ENCODE measurements around the gene PDE8A. TPM values are rescaled to one million over a fixed set of nuclear protein-coding genes. Genes with fewer than 3 reads are reported as not detected.

PDE8A gene
- total and polyA plus RNA-seq, 2 of the 13 experiments (the other 11 are each of a cell fraction or from before 2014, with no cell fraction given): 26.3 to 48.5 TPM

DNA sequence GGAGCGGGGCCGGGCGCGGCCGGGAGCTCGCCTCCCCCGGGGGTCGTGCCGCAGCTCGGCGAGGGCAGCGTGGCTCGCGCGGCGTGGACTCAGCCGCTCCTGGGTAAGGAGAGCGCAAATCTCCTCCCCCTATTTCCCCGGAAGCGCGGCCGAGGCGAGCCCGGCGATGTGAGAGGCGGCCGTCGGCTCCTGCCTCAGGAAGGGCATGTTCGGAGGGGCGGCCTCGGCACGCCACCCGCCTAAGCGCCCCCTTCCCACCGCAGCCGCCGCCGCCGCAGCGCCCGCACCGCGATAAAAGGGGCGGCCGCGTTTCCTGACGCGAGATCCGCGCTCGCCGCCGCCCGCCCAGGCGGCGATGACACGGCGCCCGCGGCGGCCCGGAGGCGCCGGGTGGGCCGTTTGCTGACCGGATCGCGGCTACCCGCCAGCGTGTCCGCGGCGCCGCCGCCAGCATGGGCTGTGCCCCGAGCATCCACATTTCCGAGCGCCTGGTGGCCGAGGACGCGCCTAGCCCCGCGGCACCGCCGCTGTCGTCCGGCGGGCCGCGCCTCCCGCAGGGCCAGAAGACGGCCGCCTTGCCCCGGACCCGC, at the start of gene PDE8A (continued):
- TF ChIP-seq MYNN (CRISPR knock-in tag; IDR thresholded peaks at IDR 0.05; ENCODE audit: low read depth) (no peak), TCF12 (IDR thresholded peaks at IDR 0.05) (no peak), TCF12 (CRISPR knock-in tag; IDR thresholded peaks at IDR 0.05) (no peak), REPIN1 (CRISPR knock-in tag; IDR thresholded peaks at IDR 0.05; ENCODE audit: borderline replicate concordance, low read depth) (0 out of 2 replicates have a peak, but pooled peaks have one; percentile 34), POLR2G (IDR thresholded peaks at IDR 0.05; ENCODE audit: low read depth, low read length) (peak; percentile 46; the same call in 1 of the 2 replicates), EHMT2 (IDR thresholded peaks at IDR 0.05; ENCODE audit: borderline replicate concordance, low read depth, low read length) (no peak), RAD51 (IDR thresholded peaks at IDR 0.05; ENCODE audit: borderline replicate concordance) (no peak), SMARCE1 (IDR thresholded peaks at IDR 0.05; ENCODE audit: borderline replicate concordance) (no peak), ZNF790 (CRISPR knock-in tag; IDR thresholded peaks at IDR 0.05; ENCODE audit: borderline replicate concordance) (peak; percentile 12; the same call in 1 of the 2 replicates), ZFYVE20 (CRISPR knock-in tag; IDR thresholded peaks at IDR 0.05; ENCODE audit: borderline replicate concordance, low read depth) (0 out of 2 replicates have a peak, but pooled peaks have one; percentile 20), ZNF616 (CRISPR knock-in tag; IDR thresholded peaks at IDR 0.05; ENCODE audit: low read depth) (no peak), POLR2A (IDR thresholded peaks at IDR 0.05; ENCODE audit: insufficient read depth in 1 of 2, low read depth in 2 of 2, low read length in 2 of 2) (peak in 1 of 2 experiments; percentile 30; a peak in 2 of 4 replicates), MAZ (IDR thresholded peaks at IDR 0.05; ENCODE audit: borderline replicate concordance, low read depth, low read length) (no peak), MAZ (CRISPR knock-in tag; IDR thresholded peaks at IDR 0.05; ENCODE audit: low read depth) (peak; percentile 16; the same call in 1 of the 2 replicates), RBFOX2 (IDR thresholded peaks at IDR 0.05; ENCODE audit: low read depth, low read length) (peak; percentile 61), IRX3 (CRISPR knock-in tag; IDR thresholded peaks at IDR 0.05; ENCODE audit: borderline replicate concordance, low read depth) (0 out of 2 replicates have a peak, but pooled peaks have one; percentile 15), YY1 (IDR thresholded peaks at IDR 0.05; ENCODE audit: insufficient read depth, insufficient replicate concordance, low read depth, low read length) (peak; percentile 13)
- TF ChIP-seq, protein P1, sequence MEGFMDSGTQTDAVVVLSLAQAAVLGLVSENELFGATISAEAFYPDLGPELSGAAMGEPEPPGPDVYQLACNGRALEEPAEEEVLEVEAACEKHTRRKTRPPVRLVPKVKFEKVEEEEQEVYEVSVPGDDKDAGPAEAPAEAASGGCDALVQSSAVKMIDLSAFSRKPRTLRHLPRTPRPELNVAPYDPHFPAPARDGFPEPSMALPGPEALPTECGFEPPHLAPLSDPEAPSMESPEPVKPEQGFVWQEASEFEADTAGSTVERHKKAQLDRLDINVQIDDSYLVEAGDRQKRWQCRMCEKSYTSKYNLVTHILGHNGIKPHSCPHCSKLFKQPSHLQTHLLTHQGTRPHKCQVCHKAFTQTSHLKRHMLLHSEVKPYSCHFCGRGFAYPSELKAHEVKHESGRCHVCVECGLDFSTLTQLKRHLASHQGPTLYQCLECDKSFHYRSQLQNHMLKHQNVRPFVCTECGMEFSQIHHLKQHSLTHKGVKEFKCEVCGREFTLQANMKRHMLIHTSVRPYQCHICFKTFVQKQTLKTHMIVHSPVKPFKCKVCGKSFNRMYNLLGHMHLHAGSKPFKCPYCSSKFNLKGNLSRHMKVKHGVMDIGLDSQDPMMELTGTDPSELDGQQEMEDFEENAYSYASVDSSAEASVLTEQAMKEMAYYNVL (CRISPR knock-in tag; IDR thresholded peaks at IDR 0.05; ENCODE audit: borderline replicate concordance): no peak
- TF ChIP-seq, protein P2, sequence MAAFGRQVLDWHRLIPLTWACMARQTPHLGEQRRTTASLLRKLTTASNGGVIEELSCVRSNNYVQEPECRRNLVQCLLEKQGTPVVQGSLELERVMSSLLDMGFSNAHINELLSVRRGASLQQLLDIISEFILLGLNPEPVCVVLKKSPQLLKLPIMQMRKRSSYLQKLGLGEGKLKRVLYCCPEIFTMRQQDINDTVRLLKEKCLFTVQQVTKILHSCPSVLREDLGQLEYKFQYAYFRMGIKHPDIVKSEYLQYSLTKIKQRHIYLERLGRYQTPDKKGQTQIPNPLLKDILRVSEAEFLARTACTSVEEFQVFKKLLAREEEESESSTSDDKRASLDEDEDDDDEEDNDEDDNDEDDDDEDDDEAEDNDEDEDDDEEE (CRISPR knock-in tag; IDR thresholded peaks at IDR 0.05): 0 out of 2 replicates have a peak, but pooled peaks have one; percentile 10
- TF ChIP-seq, protein P3, sequence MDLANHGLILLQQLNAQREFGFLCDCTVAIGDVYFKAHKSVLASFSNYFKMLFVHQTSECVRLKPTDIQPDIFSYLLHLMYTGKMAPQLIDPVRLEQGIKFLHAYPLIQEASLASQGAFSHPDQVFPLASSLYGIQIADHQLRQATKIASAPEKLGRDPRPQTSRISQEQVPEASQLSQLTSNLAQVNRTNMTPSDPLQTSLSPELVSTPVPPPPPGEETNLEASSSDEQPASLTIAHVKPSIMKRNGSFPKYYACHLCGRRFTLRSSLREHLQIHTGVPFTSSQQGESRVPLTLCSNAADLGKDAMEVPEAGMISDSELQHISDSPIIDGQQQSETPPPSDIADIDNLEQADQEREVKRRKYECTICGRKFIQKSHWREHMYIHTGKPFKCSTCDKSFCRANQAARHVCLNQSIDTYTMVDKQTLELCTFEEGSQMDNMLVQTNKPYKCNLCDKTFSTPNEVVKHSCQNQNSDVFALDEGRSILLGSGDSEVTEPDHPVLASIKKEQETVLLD (CRISPR knock-in tag; IDR thresholded peaks at IDR 0.05; ENCODE audit: low read depth): peak; percentile 69
